Measurements from ENCODE around the gene NPDC1.

The NPDC1 gene

GRCh38 chr9:137016436-137016835, 29.5 kb downstream of the NPDC1 start:
- Histone ChIP-seq H3K27ac (ENCODE audit: low read length) (no peak overlapping the region), H3K4me3 (ENCODE audit: low read length) (no peak overlapping the region), H3K9me3 (ENCODE audit: control insufficient read depth, insufficient read depth, low read length) (no peaks in the 10 kb centered on the region), H3K4me1 (ENCODE audit: control insufficient read depth, insufficient read depth, low read length) (peaks cover 2% of the 10 kb centered on the region; the same call in 1 of the 2 replicates), H3K36me3 (ENCODE audit: control insufficient read depth, insufficient read depth, low read length) (no peaks in the 10 kb centered on the region), H3K27me3 (ENCODE audit: control insufficient read depth, insufficient read depth, low read length) (no peaks in the 10 kb centered on the region)
- no peak for DNase-seq (ENCODE audit: low read depth, low spot score)
- no CpG with 5 or more reads among the region's 16 CpGs for WGBS (ENCODE audit: insufficient coverage, insufficient read length)

- no peak for DNase-seq (ENCODE audit: low read depth, low spot score)
- no peaks in the 10 kb centered on the region for H3K27me3 ChIP-seq (ENCODE audit: control insufficient read depth, insufficient read depth, low read length)
- peaks cover 2% of the 10 kb centered on the region; the same call in 1 of the 2 replicates for H3K4me1 ChIP-seq (ENCODE audit: control insufficient read depth, insufficient read depth, low read length)
- no peak overlapping the region for H3K27ac ChIP-seq (ENCODE audit: low read length)
- no CpG with 5 or more reads among the region's 21 CpGs for WGBS (ENCODE audit: insufficient coverage, insufficient read length)
- H3K4me3 ChIP-seq (ENCODE audit: low read length): no peak overlapping the region
- H3K36me3 ChIP-seq (ENCODE audit: control insufficient read depth, insufficient read depth, low read length): no peaks in the 10 kb centered on the region
- no peaks in the 10 kb centered on the region for H3K9me3 ChIP-seq (ENCODE audit: control insufficient read depth, insufficient read depth, low read length)
These were observed 30.0 kb downstream of the NPDC1 start for GRCh38 chr9:137015976-137016375.

DNA sequence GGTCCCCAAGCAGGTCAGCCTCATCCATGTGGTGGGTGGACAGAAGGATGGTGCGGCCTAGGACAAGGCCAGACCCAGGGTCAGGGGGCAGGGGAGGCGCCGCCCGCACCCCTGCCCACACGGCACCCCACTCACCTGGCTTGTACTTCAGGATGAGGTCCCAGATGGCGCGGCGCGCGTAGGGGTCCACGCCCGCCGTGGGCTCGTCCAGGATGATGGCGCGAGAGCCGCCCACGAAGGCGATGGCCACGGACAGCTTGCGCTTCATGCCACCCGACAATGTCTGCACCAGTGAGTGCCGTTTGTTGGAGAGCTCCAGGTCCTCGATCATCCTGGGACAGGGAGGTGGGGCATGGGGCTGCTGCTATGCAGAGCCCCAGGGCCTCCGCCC, 30.4 kb downstream of the NPDC1 start:
- H3K9me3 ChIP-seq (ENCODE audit: control insufficient read depth, insufficient read depth, low read length): no peaks in the 10 kb centered on the region
- H3K36me3 ChIP-seq (ENCODE audit: control insufficient read depth, insufficient read depth, low read length): no peaks in the 10 kb centered on the region
- H3K27me3 ChIP-seq (ENCODE audit: control insufficient read depth, insufficient read depth, low read length): no peaks in the 10 kb centered on the region
- H3K27ac ChIP-seq (ENCODE audit: low read length): no peak overlapping the region
- no peak overlapping the region for H3K4me3 ChIP-seq (ENCODE audit: low read length)
- H3K4me1 ChIP-seq (ENCODE audit: control insufficient read depth, insufficient read depth, low read length): peaks cover 2% of the 10 kb centered on the region; the same call in 1 of the 2 replicates
- no peak for DNase-seq (ENCODE audit: low read depth, low spot score)
- WGBS (ENCODE audit: insufficient coverage, insufficient read length): no CpG with 5 or more reads among the region's 25 CpGs

DNA sequence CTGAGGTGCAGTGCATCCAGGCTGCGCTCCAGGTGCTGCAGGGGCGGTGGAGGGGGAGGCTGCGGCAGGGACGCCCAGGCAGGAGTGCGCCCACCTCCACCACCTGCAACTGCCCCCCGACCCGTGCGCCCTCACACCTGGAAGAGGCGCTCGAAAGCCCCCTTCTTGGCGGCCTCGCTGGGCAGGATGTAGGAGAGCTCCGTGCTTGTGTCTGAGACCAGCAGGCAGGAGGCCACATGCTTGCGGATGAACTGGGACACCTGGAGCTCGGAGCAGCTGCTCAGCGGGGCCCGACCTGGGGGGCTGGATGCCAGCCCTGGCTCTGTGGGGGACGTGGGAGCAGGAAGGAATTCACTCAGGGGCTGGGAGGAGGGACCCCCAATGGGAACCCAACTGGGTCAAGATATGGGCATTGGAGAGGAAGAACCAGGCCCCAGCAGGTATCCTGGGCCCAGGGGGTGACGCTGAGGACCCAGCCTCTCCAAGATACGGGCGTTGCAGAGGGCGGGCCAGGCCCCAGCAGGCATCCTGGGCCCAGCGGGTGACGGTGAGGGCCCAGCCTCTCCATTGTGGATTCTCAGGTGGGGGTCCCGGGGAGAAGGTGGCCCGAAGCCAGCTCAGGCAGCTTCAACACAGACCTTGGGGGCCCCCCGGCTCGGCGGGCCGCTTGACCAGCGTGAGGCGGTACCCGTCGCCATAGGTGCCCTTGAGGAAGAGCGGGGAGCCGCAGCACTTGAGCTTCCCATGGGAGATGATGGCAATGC, 31.0 kb downstream of the NPDC1 start:
- no CpG with 5 or more reads among the region's 36 CpGs for WGBS (ENCODE audit: insufficient coverage, insufficient read length)
- no peak overlapping the region for H3K27ac ChIP-seq (ENCODE audit: low read length)
- no peaks in the 10 kb centered on the region for H3K9me3 ChIP-seq (ENCODE audit: control insufficient read depth, insufficient read depth, low read length)
- no peaks in the 10 kb centered on the region for H3K36me3 ChIP-seq (ENCODE audit: control insufficient read depth, insufficient read depth, low read length)
- H3K4me3 ChIP-seq (ENCODE audit: low read length): no peak overlapping the region
- H3K4me1 ChIP-seq (ENCODE audit: control insufficient read depth, insufficient read depth, low read length): peaks cover 2% of the 10 kb centered on the region; the same call in 1 of the 2 replicates
- no peaks in the 10 kb centered on the region for H3K27me3 ChIP-seq (ENCODE audit: control insufficient read depth, insufficient read depth, low read length)
- DNase-seq (ENCODE audit: low read depth, low spot score): no peak

GRCh38 chr9:137014166-137014565, 31.8 kb downstream of the NPDC1 start:
- no peaks in the 10 kb centered on the region for H3K36me3 ChIP-seq (ENCODE audit: control insufficient read depth, insufficient read depth, low read length)

GRCh38 chr9:137013571-137013940, 32.4 kb downstream of the NPDC1 start:
- Histone ChIP-seq H3K4me1 (ENCODE audit: control insufficient read depth, insufficient read depth, low read length) (peaks cover 2% of the 10 kb centered on the region; the same call in 1 of the 2 replicates), H3K27ac (ENCODE audit: low read length) (no peak overlapping the region), H3K27me3 (ENCODE audit: control insufficient read depth, insufficient read depth, low read length) (no peaks in the 10 kb centered on the region), H3K4me3 (ENCODE audit: low read length) (no peak overlapping the region), H3K9me3 (ENCODE audit: control insufficient read depth, insufficient read depth, low read length) (no peaks in the 10 kb centered on the region), H3K36me3 (ENCODE audit: control insufficient read depth, insufficient read depth, low read length) (no peaks in the 10 kb centered on the region)
- no peak for DNase-seq (ENCODE audit: low read depth, low spot score)
- WGBS (ENCODE audit: insufficient coverage, insufficient read length): no CpG with 5 or more reads among the region's 20 CpGs

More at GRCh38 chr9:137014166-137014565, 31.8 kb downstream of the NPDC1 start:
- no peak for DNase-seq (ENCODE audit: low read depth, low spot score)
- H3K27ac ChIP-seq (ENCODE audit: low read length): no peak overlapping the region
- no peak overlapping the region for H3K4me3 ChIP-seq (ENCODE audit: low read length)
- peaks cover 2% of the 10 kb centered on the region; the same call in 1 of the 2 replicates for H3K4me1 ChIP-seq (ENCODE audit: control insufficient read depth, insufficient read depth, low read length)
- no peaks in the 10 kb centered on the region for H3K9me3 ChIP-seq (ENCODE audit: control insufficient read depth, insufficient read depth, low read length)
- no peaks in the 10 kb centered on the region for H3K27me3 ChIP-seq (ENCODE audit: control insufficient read depth, insufficient read depth, low read length)
- no CpG with 5 or more reads among the region's 23 CpGs for WGBS (ENCODE audit: insufficient coverage, insufficient read length)

DNA sequence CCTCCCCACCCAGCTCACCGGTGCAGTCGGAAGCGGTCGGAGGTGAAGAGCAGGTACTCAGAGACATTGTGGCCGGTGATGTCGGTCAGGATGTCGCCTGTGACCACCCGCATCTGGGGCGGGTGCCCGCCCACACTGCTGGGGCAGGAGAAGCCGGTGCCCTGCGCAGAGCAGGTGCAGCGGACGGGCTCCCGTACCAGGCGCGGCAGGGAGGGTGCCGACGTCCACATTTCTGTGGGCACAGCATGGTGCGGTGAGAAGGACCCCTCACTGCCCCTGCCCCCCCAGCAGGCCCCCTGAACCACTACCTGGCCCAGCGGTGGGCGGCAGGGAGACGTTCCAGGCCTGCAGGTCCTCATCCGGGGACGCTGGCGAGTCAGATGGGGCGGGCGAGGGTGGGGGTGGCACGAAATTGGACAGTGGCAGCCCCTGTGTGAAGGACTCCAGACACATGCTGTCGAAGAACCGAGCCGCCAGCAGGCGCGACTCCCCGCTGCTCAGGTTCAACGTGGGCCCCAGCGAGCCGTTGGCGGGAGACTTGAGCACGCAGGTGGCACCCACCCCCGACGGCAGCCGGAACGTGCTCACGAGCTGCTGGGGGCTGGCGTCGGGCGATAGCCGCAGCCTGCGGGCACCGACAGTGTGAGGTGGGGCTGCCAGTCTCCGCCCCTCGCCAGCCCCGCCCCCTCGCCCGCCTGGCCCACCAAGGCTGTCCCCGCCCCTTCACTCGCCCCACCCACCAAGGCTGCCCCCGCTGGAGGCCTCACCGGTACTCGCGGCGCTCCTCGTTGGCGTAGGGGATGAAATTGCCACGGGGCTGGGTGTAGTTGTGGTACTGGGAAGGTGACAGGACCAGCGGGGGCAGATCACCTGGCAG, 33.0 kb downstream of the NPDC1 start:
- peaks cover 2% of the 10 kb centered on the region; the same call in 1 of the 2 replicates for H3K4me1 ChIP-seq (ENCODE audit: control insufficient read depth, insufficient read depth, low read length)
- no peak overlapping the region for H3K27ac ChIP-seq (ENCODE audit: low read length)
- H3K36me3 ChIP-seq (ENCODE audit: control insufficient read depth, insufficient read depth, low read length): no peaks in the 10 kb centered on the region
- no peak for DNase-seq (ENCODE audit: low read depth, low spot score)
- no CpG with 5 or more reads among the region's 67 CpGs for WGBS (ENCODE audit: insufficient coverage, insufficient read length)
- no peaks in the 10 kb centered on the region for H3K27me3 ChIP-seq (ENCODE audit: control insufficient read depth, insufficient read depth, low read length)
- H3K9me3 ChIP-seq (ENCODE audit: control insufficient read depth, insufficient read depth, low read length): no peaks in the 10 kb centered on the region
- no peak overlapping the region for H3K4me3 ChIP-seq (ENCODE audit: low read length)

DNA sequence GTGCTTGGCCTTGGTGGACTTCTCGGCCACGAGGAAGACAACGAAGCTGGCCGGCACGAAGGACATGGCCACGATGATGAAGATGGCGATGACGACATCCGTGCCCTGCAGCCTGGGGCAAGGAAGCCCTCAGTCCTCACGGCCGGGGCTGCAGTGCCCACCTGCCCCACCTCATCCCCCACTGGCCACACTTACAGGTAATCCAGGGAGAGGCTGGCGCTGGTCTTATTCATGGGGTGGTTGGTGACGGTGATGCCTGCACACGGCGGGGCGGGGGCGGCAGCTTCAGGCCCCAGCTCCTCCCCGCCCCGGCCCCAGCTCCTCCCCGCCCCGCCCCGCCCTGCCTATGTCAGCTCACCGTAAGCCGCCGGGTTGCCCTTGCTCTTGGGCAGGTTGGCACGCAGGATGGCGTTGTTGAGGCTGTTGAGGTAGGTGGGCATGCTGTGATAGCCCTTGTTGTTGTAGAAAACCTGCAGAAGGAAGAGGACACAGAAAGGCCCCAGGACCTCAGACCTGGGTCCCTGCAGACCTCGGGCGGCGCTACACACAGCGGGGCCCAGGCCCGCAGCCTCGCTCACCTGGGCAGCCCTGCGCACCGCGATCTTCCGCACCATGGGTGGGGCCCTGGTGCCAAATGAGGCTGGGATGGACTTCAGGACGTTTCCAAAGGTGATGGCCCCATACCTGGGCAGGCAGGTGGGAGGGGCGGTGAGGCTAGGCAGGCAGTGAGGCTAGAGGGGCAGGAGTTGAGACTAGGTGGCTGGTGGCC, 33.9 kb downstream of the NPDC1 start:
- no peaks in the 10 kb centered on the region for H3K27me3 ChIP-seq (ENCODE audit: control insufficient read depth, insufficient read depth, low read length)
- no peaks in the 10 kb centered on the region for H3K9me3 ChIP-seq (ENCODE audit: control insufficient read depth, insufficient read depth, low read length)
- H3K27ac ChIP-seq (ENCODE audit: low read length): no peak overlapping the region
- no peak overlapping the region for H3K4me3 ChIP-seq (ENCODE audit: low read length)
- no peak for DNase-seq (ENCODE audit: low read depth, low spot score)
- peaks cover 2% of the 10 kb centered on the region; the same call in 1 of the 2 replicates for H3K4me1 ChIP-seq (ENCODE audit: control insufficient read depth, insufficient read depth, low read length)
- no peaks in the 10 kb centered on the region for H3K36me3 ChIP-seq (ENCODE audit: control insufficient read depth, insufficient read depth, low read length)
- no CpG with 5 or more reads among the region's 39 CpGs for WGBS (ENCODE audit: insufficient coverage, insufficient read length)

DNA sequence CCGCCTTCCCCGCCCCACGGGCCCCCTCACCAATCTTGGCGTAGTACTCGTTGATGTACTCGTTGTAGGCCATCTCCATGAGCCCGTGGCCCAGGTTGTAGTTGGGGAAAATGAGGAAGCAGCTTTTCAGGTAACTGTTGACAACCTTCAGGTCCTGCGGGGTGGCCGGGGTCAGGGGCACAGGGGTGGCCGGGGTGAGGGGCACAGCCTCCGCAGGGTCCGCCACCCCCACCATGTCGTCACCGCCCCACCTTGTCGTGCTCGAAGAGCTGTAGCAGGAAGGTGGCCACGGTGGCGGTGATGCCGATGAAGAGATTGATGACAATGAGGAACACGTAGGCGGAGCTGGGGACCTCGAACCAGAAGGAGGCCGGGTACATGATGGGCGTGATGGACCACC, 34.8 kb downstream of the NPDC1 start:
- WGBS (ENCODE audit: insufficient coverage, insufficient read length): no CpG with 5 or more reads among the region's 24 CpGs
- no peak for DNase-seq (ENCODE audit: low read depth, low spot score)
- no peak overlapping the region for H3K4me3 ChIP-seq (ENCODE audit: low read length)
- peaks cover 2% of the 10 kb centered on the region; the same call in 1 of the 2 replicates for H3K4me1 ChIP-seq (ENCODE audit: control insufficient read depth, insufficient read depth, low read length)
- H3K36me3 ChIP-seq (ENCODE audit: control insufficient read depth, insufficient read depth, low read length): no peaks in the 10 kb centered on the region
- no peaks in the 10 kb centered on the region for H3K27me3 ChIP-seq (ENCODE audit: control insufficient read depth, insufficient read depth, low read length)
- no peak overlapping the region for H3K27ac ChIP-seq (ENCODE audit: low read length)
- H3K9me3 ChIP-seq (ENCODE audit: control insufficient read depth, insufficient read depth, low read length): no peaks in the 10 kb centered on the region

Data from iPS DF 6.9 (cell line).